DND-41 (cell line): ENCODE results near the gene FAM241B.

ENCODE experiments used
- CTCF ChIP-seq: IDR thresholded peaks from 2 replicates; pipeline ENCODE4 v1.5.1; 2012; ENCODE audit warnings: borderline replicate concordance, low read length, moderate library complexity, mild to moderate bottlenecking; ENCODE audit not compliant: poor library complexity, severe bottlenecking; ENCODE audit errors: extremely low read depth
- EZH2 ChIP-seq: IDR thresholded peaks from 3 replicates; pipeline ENCODE4 v1.6.1; 2012; ENCODE audit warnings: borderline replicate concordance, low read depth, mild to moderate bottlenecking, moderate library complexity, low read length, inconsistent platforms; ENCODE audit not compliant: severe bottlenecking

- TF ChIP-seq CTCF (no peak), EZH2 (no peak)
These were observed 3.2 kb upstream of the FAM241B start for GRCh38 chr10:69626826-69627225.
